GM23338 (cell line): ENCODE data around the gene CHKB. TPM values are rescaled to one million over a fixed set of nuclear protein-coding genes. Genes with fewer than 3 reads are reported as not detected.

Source experiments
- ATAC-seq: fragments of 200-7000 bp; cut with Tn5 transposase; 3 replicates; pipeline ENCODE4 v1.9.1; 2020
- DNase-seq: peaks from one replicate; pipeline ENCODE4 v3.0.0-alpha.2; 2015; ENCODE audit warnings: low spot score
- H2AFZ ChIP-seq: fragments of 200-600 bp; sonication (generic); 2 replicates; pipeline ENCODE4 v1.8.0; 2016; ENCODE audit warnings: antibody characterized with exemption, mild to moderate bottlenecking, moderate library complexity
- H3F3A ChIP-seq: fragments of 200-600 bp; sonication (generic); replicated peaks from 2 replicates; pipeline ENCODE4 v1.8.0; 2017; ENCODE audit warnings: antibody characterized with exemption, mixed run types, low read depth
- H3K27ac ChIP-seq: fragments of 200-600 bp; sonication (generic); 2 replicates; pipeline ENCODE4 v1.6.1; 2016; ENCODE audit warnings: low read depth
- H3K27me3 ChIP-seq: fragments of 200-600 bp; sonication (generic); 2 replicates; pipeline ENCODE4 v1.8.0; 2016; ENCODE audit warnings: mild to moderate bottlenecking, mixed run types, moderate library complexity; ENCODE audit not compliant: insufficient read depth
- H3K36me3 ChIP-seq: fragments of 200-600 bp; sonication (generic); 2 replicates; pipeline ENCODE4 v1.8.0; 2016; ENCODE audit warnings: mild to moderate bottlenecking; ENCODE audit not compliant: insufficient read depth
- H3K4me1 ChIP-seq: fragments of 200-600 bp; sonication (generic); 2 replicates; pipeline ENCODE4 v1.8.0; 2016; ENCODE audit warnings: mild to moderate bottlenecking, moderate library complexity; ENCODE audit not compliant: insufficient read depth
- H3K4me2 ChIP-seq: fragments of 200-600 bp; sonication (generic); 2 replicates; pipeline ENCODE4 v1.7.1; 2017; ENCODE audit warnings: mixed run types
- H3K4me3 ChIP-seq: fragments of 200-600 bp; sonication (generic); 2 replicates; pipeline ENCODE4 v1.6.1; 2016; ENCODE audit warnings: mixed run types
- H3K79me2 ChIP-seq: fragments of 200-600 bp; sonication (generic); replicated peaks from 2 replicates; pipeline ENCODE4 v1.8.0; 2017; ENCODE audit warnings: mild to moderate bottlenecking; ENCODE audit not compliant: insufficient read depth
- H3K9me2 ChIP-seq: fragments of 200-600 bp; sonication (generic); 2 replicates; pipeline ENCODE4 v1.8.0; 2017; ENCODE audit not compliant: insufficient read depth
- H4K20me1 ChIP-seq: fragments of 200-600 bp; sonication (generic); replicated peaks from 2 replicates; pipeline ENCODE4 v1.8.0; 2017; ENCODE audit warnings: mild to moderate bottlenecking; ENCODE audit not compliant: insufficient read depth
- H3K27ac Mint-ChIP-seq: 2 replicates; pipeline ENCODE4 v1.8.0; 2020; ENCODE audit warnings: inconsistent platforms, mild to moderate bottlenecking, moderate library complexity, mixed read lengths
- H3K27me3 Mint-ChIP-seq: 3 replicates; pipeline ENCODE4 v1.8.0; 2022; ENCODE audit warnings: low read depth, mild to moderate bottlenecking, moderate library complexity, mixed read lengths, inconsistent platforms; ENCODE audit not compliant: insufficient read depth, poor library complexity
- H3K36me3 Mint-ChIP-seq: 3 replicates; pipeline ENCODE4 v1.8.0; 2021; ENCODE audit warnings: low read depth, mild to moderate bottlenecking, inconsistent platforms, moderate library complexity, mixed read lengths
- H3K4me1 Mint-ChIP-seq: 3 replicates; pipeline ENCODE4 v1.8.0; 2020; ENCODE audit warnings: mild to moderate bottlenecking, inconsistent platforms, mixed read lengths
- H3K4me3 Mint-ChIP-seq: 3 replicates; pipeline ENCODE4 v1.8.0; 2021; ENCODE audit warnings: moderate library complexity, mild to moderate bottlenecking, inconsistent platforms, mixed read lengths
- H3K9me3 Mint-ChIP-seq: 3 replicates; pipeline ENCODE4 v1.8.0; 2020; ENCODE audit warnings: moderate library complexity, mild to moderate bottlenecking, inconsistent platforms, mixed read lengths
- ZNF331 ChIP-seq: fragments of 250-450 bp; sonication (Bioruptor Pico); IDR thresholded peaks from 2 replicates; pipeline ENCODE4 v1.5.0; 2020; ENCODE audit warnings: low read depth, mild to moderate bottlenecking, moderate library complexity
- polyA plus RNA-seq: library from polyadenylated mRNA; unstranded; fragments of >200 nt; fragmentation: Nextera tagmentation; extraction: Ambion mirVana; gene quantifications from 2 replicates; pipeline ENCODE4 v1.2.1, GENCODE V29; 2016
- total RNA-seq: library from RNA; depleted of rRNA; stranded (reverse); fragments of >200 nt; shearing (Covaris generic); gene quantifications from 2 replicates; pipeline ENCODE4 v1.2.3, GENCODE V29; 2014
- TF ChIP-seq, protein P1 (sequence below): fragments of 250-450 bp; sonication (Bioruptor Pico); IDR thresholded peaks from 2 replicates; pipeline ENCODE4 v1.5.0; 2020; ENCODE audit warnings: mild to moderate bottlenecking, moderate library complexity
- TF ChIP-seq, protein P2 (sequence below): IDR thresholded peaks from one replicate; pipeline ENCODE4 v1.6.1; 2018; ENCODE audit warnings: antibody characterized with exemption; ENCODE audit not compliant: unreplicated experiment

The CHKB gene
- total and polyA plus RNA-seq, 2 experiments from 2014 or later: 51.2 to 61.6 TPM

DNA sequence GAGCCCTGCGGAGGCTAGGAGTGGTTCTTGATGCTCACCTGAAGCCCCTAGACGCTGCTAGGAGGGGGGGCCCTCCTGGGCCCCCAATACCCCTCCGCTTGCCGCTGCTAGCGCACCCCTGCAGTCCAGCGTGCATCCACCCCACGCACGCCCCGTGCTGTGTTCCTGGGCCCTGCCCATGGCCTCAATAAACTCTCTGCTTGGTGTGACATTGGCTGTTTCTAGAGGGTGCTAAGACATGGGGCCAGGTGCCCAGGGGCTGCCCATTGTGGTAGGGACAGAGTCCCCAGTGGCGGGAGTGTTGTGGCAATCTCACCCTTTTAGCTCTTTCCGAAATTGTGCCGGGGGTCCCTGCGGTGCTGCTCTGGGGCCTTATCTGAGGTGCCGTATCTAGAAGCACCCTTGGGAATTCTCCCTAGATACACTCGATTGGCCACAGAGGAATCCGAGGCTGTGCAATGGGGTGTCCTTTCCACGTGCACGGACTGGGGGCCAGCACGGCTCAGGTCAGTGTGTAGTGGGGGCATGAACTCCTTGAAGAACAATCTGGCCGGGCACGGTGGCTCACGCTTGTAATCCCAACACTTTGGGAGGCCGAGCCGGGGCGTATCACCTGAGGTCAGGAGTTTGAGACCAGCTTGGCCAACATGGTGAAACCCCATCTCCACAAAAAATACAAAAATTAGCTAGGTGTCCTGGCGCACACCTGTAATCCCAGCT, 28.9 kb upstream of the CHKB start:
- Mint-ChIP-seq H3K27me3 (peaks cover 20% of the 10 kb centered on the region), H3K4me1 (peaks cover 13% of the 10 kb centered on the region), H3K27ac (no peak overlapping the region), H3K9me3 (no peaks in the 10 kb centered on the region), H3K36me3 (no peaks in the 10 kb centered on the region), H3K4me3 (no peak overlapping the region)
- no peak overlapping the region for H2AFZ ChIP-seq
- no peak for ATAC-seq
- no peaks in the 10 kb centered on the region; the same call in 1 of the 2 replicates for H3K4me1 ChIP-seq
- no peaks in the 10 kb centered on the region; the same call in 1 of the 2 replicates for H3F3A ChIP-seq
- H4K20me1 ChIP-seq: no peaks in the 10 kb centered on the region; the same call in 1 of the 2 replicates
- 0 out of 2 replicates have a peak, but pooled peaks cover 8% of the 10 kb centered on the region for H3K27me3 ChIP-seq
- DNase-seq: no peak
- no peaks in the 10 kb centered on the region for H3K79me2 ChIP-seq
- no peak for TF ChIP-seq ZNF331 (CRISPR knock-in tag)
- TF ChIP-seq, protein P1, sequence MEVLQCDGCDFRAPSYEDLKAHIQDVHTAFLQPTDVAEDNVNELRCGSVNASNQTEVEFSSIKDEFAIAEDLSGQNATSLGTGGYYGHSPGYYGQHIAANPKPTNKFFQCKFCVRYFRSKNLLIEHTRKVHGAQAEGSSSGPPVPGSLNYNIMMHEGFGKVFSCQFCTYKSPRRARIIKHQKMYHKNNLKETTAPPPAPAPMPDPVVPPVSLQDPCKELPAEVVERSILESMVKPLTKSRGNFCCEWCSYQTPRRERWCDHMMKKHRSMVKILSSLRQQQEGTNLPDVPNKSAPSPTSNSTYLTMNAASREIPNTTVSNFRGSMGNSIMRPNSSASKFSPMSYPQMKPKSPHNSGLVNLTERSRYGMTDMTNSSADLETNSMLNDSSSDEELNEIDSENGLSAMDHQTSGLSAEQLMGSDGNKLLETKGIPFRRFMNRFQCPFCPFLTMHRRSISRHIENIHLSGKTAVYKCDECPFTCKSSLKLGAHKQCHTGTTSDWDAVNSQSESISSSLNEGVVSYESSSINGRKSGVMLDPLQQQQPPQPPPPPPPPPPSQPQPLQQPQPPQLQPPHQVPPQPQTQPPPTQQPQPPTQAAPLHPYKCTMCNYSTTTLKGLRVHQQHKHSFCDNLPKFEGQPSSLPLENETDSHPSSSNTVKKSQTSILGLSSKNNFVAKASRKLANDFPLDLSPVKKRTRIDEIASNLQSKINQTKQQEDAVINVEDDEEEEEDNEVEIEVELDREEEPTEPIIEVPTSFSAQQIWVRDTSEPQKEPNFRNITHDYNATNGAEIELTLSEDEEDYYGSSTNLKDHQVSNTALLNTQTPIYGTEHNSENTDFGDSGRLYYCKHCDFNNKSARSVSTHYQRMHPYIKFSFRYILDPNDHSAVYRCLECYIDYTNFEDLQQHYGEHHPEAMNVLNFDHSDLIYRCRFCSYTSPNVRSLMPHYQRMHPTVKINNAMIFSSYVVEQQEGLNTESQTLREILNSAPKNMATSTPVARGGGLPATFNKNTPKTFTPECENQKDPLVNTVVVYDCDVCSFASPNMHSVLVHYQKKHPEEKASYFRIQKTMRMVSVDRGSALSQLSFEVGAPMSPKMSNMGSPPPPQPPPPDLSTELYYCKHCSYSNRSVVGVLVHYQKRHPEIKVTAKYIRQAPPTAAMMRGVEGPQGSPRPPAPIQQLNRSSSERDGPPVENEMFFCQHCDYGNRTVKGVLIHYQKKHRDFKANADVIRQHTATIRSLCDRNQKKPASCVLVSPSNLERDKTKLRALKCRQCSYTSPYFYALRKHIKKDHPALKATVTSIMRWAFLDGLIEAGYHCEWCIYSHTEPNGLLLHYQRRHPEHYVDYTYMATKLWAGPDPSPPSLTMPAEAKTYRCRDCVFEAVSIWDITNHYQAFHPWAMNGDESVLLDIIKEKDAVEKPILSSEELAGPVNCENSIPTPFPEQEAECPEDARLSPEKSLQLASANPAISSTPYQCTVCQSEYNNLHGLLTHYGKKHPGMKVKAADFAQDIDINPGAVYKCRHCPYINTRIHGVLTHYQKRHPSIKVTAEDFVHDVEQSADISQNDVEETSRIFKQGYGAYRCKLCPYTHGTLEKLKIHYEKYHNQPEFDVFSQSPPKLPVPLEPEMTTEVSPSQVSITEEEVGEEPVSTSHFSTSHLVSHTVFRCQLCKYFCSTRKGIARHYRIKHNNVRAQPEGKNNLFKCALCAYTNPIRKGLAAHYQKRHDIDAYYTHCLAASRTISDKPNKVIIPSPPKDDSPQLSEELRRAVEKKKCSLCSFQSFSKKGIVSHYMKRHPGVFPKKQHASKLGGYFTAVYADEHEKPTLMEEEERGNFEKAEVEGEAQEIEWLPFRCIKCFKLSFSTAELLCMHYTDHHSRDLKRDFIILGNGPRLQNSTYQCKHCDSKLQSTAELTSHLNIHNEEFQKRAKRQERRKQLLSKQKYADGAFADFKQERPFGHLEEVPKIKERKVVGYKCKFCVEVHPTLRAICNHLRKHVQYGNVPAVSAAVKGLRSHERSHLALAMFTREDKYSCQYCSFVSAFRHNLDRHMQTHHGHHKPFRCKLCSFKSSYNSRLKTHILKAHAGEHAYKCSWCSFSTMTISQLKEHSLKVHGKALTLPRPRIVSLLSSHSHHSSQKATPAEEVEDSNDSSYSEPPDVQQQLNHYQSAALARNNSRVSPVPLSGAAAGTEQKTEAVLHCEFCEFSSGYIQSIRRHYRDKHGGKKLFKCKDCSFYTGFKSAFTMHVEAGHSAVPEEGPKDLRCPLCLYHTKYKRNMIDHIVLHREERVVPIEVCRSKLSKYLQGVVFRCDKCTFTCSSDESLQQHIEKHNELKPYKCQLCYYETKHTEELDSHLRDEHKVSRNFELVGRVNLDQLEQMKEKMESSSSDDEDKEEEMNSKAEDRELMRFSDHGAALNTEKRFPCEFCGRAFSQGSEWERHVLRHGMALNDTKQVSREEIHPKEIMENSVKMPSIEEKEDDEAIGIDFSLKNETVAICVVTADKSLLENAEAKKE (CRISPR knock-in tag): no peak
- TF ChIP-seq, protein P2, sequence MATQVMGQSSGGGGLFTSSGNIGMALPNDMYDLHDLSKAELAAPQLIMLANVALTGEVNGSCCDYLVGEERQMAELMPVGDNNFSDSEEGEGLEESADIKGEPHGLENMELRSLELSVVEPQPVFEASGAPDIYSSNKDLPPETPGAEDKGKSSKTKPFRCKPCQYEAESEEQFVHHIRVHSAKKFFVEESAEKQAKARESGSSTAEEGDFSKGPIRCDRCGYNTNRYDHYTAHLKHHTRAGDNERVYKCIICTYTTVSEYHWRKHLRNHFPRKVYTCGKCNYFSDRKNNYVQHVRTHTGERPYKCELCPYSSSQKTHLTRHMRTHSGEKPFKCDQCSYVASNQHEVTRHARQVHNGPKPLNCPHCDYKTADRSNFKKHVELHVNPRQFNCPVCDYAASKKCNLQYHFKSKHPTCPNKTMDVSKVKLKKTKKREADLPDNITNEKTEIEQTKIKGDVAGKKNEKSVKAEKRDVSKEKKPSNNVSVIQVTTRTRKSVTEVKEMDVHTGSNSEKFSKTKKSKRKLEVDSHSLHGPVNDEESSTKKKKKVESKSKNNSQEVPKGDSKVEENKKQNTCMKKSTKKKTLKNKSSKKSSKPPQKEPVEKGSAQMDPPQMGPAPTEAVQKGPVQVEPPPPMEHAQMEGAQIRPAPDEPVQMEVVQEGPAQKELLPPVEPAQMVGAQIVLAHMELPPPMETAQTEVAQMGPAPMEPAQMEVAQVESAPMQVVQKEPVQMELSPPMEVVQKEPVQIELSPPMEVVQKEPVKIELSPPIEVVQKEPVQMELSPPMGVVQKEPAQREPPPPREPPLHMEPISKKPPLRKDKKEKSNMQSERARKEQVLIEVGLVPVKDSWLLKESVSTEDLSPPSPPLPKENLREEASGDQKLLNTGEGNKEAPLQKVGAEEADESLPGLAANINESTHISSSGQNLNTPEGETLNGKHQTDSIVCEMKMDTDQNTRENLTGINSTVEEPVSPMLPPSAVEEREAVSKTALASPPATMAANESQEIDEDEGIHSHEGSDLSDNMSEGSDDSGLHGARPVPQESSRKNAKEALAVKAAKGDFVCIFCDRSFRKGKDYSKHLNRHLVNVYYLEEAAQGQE: no peak
- no peaks in the 10 kb centered on the region for H3K36me3 ChIP-seq
- H3K4me2 ChIP-seq: no peak overlapping the region
- no peak overlapping the region for H3K4me3 ChIP-seq
- H3K27ac ChIP-seq: no peak overlapping the region
- H3K9me2 ChIP-seq: no peaks in the 10 kb centered on the region
